LNCAP (cell line): ENCODE results near the gene SHISA8.

ENCODE experiments used
- TF ChIP-seq, protein P1 (sequence below): fragments of 450-650 bp; IDR thresholded peaks from 2 replicates; pipeline ENCODE4 v1.5.1; 2017; ENCODE audit warnings: mild to moderate bottlenecking

Gene SHISA8

DNA sequence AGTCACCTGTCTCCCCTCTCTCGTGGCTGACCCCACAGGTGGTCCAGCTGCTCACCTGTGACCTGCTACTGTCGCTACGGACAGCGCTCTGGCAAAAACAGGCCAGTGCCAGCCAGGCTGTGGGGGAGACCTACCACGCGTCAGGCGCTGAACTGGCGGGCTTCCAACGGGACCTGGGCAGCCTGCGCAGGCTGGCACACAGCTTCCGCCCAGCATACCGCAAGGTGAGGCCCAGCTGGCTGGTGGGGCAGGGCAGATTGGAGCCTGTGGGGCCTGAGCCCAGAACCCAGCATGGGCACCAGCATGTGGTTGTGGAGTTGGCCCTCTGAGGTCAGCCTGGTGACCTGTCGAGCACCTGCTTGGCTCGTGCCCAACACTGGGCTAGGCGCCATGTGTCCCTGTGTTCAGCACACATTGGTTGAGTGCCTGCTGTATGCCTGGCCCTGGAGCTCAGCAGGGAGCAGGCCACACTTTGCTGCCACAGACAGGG lies 11.9 kb downstream of the SHISA8 start:
- TF ChIP-seq, protein P1, sequence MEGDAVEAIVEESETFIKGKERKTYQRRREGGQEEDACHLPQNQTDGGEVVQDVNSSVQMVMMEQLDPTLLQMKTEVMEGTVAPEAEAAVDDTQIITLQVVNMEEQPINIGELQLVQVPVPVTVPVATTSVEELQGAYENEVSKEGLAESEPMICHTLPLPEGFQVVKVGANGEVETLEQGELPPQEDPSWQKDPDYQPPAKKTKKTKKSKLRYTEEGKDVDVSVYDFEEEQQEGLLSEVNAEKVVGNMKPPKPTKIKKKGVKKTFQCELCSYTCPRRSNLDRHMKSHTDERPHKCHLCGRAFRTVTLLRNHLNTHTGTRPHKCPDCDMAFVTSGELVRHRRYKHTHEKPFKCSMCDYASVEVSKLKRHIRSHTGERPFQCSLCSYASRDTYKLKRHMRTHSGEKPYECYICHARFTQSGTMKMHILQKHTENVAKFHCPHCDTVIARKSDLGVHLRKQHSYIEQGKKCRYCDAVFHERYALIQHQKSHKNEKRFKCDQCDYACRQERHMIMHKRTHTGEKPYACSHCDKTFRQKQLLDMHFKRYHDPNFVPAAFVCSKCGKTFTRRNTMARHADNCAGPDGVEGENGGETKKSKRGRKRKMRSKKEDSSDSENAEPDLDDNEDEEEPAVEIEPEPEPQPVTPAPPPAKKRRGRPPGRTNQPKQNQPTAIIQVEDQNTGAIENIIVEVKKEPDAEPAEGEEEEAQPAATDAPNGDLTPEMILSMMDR: no peak

DNA sequence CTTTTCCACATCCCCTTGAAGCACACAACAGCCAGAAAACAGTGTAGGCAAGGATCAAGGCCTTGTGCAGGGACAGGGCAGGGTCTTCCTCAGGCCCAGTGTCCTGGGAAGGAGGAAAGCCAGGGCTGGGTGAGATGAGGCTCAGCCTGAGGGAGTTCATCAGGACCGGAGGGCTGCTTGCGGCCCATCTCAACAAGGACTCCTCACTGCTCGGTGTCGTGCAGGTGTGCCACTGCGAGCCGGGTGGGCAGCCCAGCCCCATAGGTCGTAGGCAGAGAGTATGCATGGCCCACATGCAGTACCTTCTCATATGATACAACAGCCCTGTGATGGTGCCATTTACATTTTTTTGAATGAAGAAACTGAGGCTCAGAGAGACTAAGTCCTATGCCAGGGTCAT lies 12.9 kb downstream of the SHISA8 start:
- TF ChIP-seq, protein P1: no peak

DNA sequence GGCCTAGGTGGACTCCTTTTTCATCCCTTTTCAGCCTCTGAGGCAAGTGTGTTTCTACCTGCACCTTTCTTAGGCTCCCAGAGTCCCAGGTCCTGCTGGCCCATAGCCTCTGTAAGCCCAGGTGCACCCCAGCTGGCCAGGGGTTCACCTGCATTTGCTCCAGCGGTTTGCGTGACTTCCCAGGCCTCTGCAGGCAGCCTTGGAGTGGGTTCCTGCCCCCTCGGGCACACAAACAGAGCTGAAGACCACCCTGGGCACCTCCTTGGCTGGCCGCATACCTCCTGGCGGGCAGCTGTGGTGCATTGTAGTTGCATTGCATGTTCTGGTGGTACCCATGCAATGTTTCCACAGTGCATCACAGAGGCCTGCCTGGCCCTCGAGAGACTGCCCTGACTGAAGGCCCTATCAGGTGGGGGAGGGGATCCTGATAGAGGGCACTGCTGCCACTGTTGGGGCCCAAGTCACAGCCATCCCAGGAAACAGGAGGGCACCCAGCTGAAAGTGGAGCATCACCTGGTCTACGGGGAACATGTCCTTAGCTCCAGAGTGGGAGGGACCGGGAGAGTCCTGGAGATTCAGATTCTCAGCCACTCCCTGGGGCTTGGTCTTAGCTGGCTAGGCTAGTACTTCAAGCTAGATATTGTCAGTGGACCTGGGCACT lies 14.1 kb downstream of the SHISA8 start:
- TF ChIP-seq, protein P1: no peak

DNA sequence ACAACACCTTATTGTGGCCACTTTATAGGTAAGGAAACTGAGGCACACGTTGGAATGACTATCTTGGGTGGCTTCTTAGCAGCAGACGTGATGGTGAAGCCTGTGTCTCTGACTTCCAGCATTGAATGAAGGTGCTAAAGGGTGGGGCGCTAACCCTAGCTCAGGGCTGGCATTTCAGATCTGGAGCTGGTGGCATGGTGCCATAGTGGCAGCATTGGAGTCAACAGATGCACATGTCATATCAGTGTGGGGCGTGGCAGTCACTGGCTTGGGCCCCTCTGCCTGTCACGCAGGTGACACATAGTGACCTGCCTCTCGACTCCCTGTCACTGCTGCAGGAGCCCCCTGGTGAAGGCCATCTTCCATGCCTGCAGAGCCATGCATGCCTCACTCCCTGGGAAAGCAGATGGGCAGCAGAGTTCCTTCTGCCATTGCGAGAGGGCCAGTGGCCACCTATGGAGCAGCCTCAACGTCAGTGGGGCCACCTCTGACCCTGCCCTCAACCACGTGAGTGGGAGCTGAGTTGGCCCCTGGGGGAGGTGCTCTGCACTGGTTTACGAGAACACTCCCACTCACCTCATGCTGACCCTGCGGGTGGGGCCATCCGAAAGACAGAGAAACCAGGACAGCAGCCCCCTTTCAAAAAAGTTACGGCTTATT lies 14.8 kb downstream of the SHISA8 start:
- TF ChIP-seq, protein P1: no peak

DNA sequence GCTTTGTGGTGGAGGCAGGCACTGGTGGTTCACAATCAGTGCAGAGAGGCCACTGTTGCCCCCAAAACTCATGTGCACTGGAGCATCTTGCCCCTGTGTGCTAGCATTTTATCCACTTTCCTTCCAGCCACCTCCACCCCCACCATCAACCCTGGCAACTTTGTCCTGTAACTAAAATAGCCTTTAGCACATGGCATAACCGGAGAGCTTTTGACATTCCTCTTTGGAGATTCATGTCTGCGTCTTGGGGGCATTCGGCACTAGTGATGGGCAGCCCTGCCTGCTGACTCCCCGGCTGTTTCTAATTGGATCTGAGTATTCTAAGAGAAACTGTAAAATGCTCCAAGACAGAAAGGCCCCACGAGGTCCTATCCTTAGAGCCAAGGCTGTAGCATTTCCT lies 15.8 kb downstream of the SHISA8 start:
- TF ChIP-seq, protein P1: no peak

DNA sequence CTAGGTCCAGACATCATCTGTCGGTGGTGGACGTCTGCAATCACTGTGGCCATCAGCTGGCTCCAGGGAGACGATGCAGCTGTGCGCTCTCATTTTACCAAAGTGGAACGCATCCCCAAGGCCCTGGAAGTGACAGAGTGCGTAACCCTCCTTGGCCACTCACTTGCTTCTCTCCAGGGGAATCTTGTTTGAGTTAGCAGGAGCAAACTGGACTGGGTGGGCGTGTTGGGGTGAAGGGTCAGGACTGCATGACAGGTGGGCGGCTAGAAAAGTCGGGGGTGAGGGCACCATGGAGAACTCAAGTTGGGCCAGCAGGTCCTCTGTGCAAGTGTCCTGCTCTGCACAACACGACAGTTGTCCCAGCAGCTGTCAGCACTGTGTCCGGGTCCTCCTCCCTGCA lies 16.2 kb downstream of the SHISA8 start:
- TF ChIP-seq, protein P1: no peak

DNA sequence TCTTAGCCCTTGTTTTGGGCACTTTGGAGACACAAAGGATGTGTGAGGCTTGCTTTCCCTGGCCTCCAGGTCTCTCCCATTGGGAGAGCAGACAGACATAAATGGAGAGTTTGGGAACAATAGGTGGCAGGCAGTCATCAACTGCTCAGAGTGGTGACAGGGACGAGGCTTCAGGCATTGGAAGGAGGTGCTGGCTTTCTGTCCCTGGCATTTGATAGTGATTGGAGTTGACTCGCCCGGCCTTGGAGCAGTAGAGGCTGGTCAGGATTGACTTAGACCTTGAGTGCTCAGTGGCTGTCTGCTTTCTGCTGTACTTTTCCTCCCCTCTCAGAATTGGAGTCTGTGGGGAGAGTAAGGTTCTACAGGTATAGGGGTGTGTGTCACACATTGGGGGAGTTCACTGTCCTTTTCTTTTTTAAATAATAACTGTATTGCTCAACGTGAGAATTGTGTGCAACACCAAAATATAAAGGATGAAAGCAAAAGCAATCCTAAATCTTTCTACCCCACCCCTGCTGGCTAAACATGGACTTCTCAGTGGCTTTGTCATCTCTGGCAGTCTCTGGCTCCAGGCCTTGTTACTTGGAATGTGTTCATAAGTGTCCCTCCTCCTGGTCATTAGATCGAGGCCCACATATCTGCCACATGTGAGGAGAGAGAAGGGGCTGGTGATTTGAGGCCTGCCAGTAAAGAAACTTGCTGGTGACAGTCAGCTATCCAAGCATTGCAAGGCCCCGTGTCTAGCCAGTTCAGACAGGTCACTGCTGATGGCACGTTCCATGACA lies 21.1 kb downstream of the SHISA8 start:
- TF ChIP-seq, protein P1: no peak
